GM19455 (cell line): ENCODE results near the gene MKS1.

Experiments used
- ATAC-seq: cut with Tn5 transposase; IDR thresholded peaks from one replicate; pipeline ENCODE4 v1.9.1; 2021; ENCODE audit not compliant: unreplicated experiment

MKS1 gene

GRCh38 chr17:58204796-58205195 lies 14.3 kb downstream of the MKS1 start:
- no peak for ATAC-seq

GRCh38 chr17:58202859-58203258 lies 16.2 kb downstream of the MKS1 start:
- no peak for ATAC-seq

- ATAC-seq: no peak
Measured at GRCh38 chr17:58200024-58200633, 18.9 kb downstream of the MKS1 start.

GRCh38 chr17:58196610-58197009 lies 22.4 kb downstream of the MKS1 start:
- no peak for ATAC-seq

DNA sequence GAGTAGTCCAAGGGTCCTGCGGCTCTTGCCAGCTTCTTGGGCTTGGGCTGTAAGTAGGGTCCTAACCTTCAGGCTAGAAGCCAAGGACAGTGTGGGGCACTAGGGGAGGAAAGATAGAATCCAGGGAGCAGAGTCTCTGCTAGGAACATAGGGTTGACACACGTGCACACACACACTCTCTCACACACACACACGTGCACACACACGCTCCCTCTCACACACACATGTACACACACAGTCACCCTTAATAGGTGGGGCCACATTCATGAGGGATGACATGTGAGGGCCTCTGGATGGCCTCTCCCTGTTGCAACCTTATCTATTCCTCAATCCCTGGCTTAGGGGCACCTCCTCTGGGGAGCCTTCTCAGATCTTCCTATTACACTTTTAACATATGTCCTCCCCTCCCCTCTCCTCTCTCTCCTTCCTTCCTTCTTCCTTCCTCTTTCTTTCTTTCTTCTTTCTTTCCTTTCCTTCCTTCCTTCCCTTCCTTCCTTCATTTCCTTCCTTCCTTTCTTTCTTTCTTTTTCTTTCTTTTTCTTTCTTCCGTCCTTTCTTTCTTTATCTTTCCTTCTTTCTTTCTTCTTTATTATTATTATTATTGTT lies 23.4 kb downstream of the MKS1 start:
- ATAC-seq: no peak

DNA sequence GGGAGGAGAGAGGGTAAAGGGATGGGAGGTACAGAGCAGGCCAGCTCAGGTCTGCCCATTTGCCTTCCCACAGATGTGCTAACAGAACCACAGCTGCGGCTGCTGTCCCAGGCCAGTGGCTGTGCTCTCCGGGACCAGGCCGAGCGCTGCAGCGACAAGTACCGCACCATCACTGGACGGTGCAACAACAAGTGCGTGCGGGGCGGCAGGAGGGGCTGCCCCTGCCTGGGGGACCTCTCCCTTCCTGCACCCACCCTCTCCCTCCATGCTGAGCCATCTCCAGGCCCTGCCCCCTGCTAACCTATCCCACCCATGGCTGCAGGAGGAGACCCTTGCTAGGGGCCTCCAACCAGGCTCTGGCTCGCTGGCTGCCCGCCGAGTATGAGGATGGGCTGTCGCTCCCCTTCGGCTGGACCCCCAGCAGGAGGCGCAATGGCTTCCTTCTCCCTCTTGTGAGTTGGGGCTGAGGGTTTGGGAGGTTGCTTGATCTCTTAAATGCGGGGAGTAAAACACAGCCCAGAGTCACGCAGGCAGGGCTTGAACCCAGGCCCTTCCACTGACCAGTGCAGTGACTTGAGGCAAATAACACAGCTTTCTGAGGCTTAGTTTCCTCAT lies 25.3 kb downstream of the MKS1 start:
- no peak for ATAC-seq

DNA sequence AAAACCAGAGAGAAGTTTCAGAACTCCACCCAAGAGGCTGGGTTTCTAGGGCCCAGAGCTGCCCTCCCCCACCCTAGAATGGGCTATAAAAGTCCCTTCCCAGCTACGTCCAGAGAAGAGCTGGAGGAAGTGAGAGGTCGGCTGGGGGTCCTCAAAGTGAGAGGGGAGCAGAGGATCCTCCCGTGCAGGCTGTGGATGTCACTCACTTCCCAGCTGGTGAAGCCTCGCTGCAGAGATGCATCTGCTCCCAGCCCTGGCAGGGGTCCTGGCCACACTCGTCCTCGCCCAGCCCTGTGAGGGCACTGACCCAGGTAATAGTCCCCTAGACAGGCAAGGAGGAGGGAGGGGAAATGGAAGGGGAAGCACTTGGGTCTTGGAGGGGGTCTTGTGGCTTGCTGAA lies 26.4 kb downstream of the MKS1 start, which contains the start of gene EPX:
Gene EPX (plus strand): TSS at position 115 of the 400 bp plus-strand sequence. CDS start 121 bp downstream, at position 236.
- ATAC-seq: no peak

- ATAC-seq: no peak
Measured at GRCh38 chr17:58191241-58191896, 27.7 kb downstream of the MKS1 start.

DNA sequence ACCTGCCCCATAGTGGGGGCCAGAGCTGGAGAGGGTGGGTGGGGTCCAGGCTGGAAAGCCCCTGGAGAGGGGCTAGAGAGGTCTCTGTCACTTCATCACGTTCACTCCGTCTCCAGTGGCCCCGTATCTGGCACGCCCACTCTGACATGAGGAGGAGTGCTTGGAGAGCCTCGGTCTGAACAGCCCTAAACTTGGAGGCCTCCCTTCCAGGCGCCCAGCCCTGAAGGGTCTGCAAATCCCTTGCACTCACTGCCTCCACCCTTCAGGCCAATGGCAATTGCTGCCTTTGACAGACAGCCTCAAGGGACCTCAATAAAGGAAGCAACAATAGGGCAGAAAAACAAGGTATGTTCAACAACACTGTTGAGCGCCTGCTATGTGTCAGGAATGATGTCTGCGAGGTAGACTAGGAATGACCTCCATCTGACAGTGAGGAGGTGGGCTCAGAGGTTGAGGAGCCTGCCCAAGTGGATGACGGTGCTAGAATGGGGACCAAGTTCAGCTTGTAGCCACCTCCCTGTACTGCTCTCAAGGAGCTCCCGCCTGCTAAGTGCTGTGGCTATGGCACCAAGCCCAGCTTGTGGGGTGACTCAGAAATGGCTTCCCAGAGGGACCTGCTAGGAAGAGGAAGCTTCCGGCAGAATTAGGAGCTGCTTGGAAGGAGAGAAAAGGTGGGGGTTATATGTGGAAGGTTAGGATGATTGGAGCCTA lies 29.5 kb downstream of the MKS1 start:
- ATAC-seq: no peak

DNA sequence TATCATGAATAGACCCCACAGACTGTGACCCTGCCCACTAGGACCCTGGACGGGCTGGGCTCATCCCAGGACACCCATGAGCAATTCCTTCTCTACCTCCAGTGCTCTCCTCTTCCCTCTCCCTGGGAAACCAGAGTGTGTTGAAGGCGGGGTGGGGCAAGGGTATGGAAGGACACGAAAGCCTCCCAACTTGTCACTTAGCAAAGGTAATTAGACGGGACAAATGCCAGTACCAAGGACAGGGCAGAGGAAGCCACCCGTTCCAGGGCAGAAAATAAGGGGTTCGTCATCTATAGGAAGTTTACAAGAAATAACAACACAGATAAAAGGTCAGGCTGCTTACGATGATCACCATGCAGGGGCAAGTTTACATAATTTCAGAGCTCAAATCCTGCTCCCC lies 31.4 kb downstream of the MKS1 start:
- no peak for ATAC-seq

DNA sequence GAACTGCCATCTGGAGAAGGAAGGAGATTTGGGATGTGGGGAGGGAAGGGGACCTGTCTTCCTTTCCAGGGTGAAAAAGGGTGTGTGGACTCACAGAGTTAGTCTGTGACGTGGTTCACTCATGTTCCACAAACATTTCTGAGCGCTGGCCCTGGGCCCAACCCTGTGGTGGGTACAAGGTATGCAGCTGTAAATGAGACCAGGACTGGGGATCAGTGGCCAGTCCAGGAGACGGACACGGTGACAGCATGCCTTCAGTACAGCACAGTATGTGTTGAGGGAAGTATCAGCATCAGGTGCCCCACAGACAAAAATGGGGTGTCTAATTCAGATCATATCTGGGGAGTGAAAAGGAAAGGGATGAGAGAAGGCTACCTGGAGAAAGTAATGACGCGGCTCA lies 32.0 kb downstream of the MKS1 start:
- no peak for ATAC-seq

GRCh38 chr17:58186591-58186990 lies 32.5 kb downstream of the MKS1 start:
- ATAC-seq: no peak

GRCh38 chr17:58184986-58185761 lies 33.9 kb downstream of the MKS1 start:
- no peak for ATAC-seq

GRCh38 chr17:58184308-58184985 lies 34.6 kb downstream of the MKS1 start:
- no peak for ATAC-seq

DNA sequence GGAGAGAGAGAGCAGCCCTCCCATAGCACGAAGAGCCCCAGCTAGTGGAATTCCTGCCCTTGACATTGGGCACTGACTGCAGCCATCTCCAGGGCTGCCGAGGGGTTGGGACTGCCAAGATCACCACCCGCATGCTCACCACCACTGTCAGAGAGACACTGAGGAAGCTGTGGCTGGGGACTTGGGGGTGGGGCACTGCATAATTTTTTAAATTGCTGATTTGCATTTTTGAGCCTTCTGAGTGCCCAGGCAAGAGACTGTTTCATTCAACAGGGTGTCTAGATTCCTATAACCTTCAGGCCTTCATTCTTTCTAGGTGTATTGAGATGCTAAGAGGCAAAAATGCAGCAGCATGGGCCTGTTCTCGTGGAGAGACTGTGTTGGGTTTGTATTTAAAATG lies 35.5 kb downstream of the MKS1 start:
- no peak for ATAC-seq

DNA sequence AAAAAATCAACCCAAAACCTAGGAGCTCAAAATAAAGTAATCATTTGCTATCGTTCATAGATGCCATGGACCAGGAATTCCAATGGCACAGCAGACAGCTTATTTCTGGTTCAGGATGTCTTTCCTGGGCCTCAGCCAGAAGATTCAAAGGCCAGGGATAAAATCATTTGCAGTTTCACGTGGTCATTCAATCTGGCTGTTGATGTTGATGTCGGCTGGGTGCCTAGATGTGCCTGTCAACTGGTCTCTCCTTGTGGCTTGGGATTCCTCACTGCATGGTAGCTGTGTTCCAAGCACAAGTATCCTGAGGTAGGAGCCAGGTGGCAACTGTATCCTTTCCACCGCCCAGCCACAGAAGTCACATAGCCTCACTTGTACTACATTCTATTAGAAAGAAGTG lies 37.3 kb downstream of the MKS1 start:
- ATAC-seq: no peak

DNA sequence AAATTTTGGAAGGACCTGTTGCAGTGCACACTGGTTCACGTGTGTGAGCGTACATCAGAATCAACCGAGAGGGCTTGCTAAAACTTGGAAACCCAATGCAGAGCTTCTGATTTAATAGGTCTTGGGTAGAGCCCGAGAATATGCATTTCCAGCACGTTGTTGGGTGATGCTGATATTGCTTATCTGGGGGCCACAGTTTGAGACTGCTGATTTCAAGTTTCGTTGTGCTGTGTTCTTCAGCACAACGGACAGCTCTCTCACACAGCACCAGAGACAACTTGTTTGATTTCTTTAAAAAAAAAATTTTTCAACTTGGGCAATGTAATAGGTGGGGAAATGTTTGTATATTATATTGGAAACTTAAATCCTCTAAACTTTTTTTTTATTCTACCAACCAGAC lies 42.9 kb downstream of the MKS1 start:
- no peak for ATAC-seq

DNA sequence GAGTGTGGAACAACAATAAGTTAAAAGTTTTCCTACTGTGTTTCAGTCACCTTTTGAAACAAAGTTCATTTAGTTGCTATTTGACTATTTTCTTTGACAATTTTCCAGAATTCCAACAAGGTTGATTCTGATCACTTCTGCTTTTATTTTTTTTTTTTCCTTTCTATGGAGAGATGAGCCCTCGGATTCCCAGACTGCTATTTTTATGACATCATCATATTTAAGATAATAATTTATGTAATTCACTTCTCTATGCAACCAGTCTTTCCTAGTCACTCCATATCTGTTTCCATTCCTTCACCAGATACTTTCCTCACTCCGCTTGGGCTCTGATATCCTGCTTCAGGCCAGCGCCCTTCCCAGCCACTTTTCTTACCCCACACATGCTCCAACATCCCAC lies 44.2 kb downstream of the MKS1 start:
- ATAC-seq: no peak

DNA sequence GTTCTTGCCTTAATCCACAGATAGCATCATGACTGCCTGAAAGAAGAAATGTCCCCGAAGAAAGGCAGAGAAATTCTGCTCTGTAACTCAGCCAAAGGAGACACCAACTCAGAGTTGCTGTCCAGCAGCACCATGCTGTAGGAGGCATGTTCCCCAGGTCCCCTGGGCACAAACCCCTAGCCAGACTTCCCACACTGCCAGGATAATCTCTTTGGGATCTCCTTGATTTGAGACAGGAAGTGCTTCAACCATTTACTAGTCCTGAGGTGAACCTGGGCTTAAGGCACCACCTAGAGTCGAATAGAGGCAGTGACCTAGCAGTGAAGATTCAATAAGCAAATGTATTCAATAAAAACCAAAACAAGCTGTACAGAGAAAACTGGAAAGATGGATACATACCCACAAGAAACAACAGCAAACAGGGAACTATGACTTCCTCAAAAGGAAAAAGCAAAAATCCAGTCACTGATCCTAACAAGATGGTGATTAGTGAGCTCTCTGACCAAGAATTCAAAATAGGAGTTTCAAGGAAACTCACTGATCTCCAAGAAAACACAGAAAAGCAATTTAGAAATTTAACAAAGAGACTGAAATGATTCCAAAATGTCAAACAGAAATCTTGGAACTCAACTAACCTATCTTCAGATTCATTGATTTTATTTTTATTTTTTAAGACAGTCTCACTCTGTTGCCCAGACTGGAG lies 46.5 kb downstream of the MKS1 start:
- no peak for ATAC-seq

- no peak for ATAC-seq
Measured at GRCh38 chr17:58170622-58171021, 48.4 kb downstream of the MKS1 start.
